ENCODE measurements around the gene MESP2.

Gene MESP2, protein sequence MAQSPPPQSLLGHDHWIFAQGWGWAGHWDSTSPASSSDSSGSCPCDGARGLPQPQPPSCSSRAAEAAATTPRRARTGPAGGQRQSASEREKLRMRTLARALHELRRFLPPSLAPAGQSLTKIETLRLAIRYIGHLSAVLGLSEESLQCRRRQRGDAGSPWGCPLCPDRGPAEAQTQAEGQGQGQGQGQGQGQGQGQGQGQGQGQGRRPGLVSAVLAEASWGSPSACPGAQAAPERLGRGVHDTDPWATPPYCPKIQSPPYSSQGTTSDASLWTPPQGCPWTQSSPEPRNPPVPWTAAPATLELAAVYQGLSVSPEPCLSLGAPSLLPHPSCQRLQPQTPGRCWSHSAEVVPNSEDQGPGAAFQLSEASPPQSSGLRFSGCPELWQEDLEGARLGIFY

DNA sequence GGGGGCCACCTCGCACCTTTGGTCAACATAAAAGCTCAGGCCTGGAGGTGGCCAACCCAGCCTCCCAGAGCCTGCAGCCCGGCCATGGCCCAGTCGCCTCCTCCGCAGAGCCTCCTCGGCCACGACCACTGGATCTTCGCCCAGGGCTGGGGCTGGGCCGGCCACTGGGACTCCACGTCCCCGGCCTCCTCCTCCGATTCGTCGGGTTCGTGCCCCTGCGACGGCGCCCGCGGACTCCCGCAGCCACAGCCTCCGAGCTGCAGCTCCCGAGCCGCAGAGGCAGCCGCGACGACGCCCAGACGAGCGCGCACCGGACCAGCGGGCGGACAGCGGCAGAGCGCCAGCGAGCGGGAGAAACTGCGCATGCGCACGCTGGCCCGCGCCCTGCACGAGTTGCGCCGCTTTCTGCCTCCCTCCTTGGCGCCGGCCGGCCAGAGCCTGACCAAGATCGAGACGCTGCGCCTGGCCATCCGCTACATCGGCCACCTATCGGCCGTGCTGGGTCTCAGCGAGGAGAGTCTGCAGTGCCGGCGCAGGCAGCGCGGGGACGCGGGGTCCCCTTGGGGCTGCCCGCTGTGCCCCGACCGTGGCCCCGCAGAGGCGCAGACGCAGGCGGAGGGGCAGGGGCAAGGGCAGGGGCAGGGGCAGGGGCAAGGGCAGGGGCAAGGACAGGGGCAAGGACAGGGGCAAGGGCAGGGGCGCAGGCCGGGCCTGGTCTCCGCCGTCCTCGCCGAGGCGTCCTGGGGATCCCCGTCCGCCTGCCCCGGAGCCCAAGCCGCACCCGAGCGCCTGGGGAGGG is at the start of gene MESP2:
Gene MESP2, plus strand, starts transcription at position 59 of the 799 bp plus-strand sequence. Its CDS starts 26 bp downstream, at position 85.
- no peak within 1 kb of the TSS; the same call in 1 of the 2 replicates for H3K4me3 ChIP-seq (ENCODE audit: low read length)
- TF ChIP-seq ZNF274 (IDR thresholded peaks at IDR 0.05; ENCODE audit: low read depth, low read length) = no peak

DNA sequence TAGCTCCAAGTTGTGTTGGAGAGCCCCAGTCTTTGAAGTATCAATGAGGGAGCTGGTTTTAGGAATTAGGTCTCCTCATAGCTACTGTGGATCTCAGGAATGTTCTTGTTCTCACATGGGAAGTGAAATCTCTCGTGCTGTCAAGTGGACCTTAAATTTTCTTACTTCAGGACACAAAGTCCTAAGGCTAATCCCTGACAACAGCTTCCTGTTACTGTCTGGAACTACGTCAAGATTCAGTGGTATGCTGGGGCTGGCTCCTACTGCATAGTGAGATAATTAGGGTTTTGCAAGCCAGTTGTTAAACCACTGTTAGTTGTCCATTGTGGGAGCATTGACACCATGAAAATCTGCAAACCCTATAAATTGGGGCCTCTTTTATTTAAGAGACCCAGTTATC is 47.9 kb upstream of the MESP2 start:
- no peak for TF ChIP-seq ZNF274 (IDR thresholded peaks at IDR 0.05; ENCODE audit: low read depth, low read length)

DNA sequence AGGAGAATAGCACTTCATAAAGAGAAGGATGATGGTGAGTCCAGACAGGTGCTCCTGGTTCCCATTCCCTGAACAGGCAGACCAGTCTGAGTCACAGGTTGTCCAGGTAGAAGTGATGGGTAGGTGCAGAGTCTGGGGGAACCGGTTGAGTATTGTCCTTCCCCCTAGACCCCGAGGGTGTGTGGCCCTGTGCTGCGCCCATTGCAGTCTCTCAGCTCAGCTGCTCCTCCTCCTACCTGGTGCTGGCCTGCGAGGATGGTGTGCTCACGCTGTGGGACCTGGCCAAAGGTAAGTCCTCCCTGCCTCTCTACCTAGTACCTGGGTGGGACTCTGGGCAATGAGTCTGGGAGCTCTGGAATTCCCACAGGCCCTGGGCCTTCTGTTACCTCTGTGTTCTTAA is 44.9 kb upstream of the MESP2 start:
- TF ChIP-seq ZNF274 (IDR thresholded peaks at IDR 0.05; ENCODE audit: low read depth, low read length) = no peak
- H3K4me3 ChIP-seq (ENCODE audit: low read length) = no peak overlapping the region

More for the DNA sequence above, 47.9 kb upstream of the MESP2 start:
- no peak overlapping the region for H3K4me3 ChIP-seq (ENCODE audit: low read length)

DNA sequence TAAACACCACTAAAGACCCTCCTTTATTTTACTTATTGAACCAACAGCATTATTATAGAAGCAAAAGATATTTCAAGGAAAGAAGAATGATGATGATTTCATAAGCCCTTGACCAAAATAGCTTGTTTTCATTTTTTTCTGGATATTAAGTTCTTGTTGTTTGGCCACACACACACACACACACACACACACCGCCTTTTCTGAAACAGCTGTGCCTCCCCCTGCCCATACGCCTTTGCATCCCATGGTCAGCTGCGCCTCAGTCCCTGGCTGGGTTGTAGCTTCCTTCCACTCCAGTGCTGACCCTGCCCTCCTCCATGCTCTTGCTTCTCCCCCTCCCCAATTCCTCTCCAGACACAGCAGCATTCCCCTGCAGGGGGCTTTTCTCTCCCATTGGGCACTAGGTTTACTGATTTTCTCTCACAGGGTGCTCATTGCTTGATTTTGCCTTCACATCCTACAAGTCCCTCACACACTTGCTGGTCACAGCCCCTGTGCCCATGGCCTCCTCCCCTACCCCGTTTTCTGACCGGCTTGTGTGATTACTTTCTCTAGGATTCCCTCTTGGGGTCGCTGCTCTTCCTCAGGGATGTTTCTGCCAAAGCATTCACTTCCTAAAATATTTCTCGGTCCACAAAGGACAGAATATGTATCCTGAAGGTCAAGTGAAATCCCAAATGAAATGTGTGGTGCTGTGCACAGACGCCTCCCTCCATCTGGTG is 43.5 kb upstream of the MESP2 start:
- TF ChIP-seq ZNF274 (IDR thresholded peaks at IDR 0.05; ENCODE audit: low read depth, low read length) = no peak

DNA sequence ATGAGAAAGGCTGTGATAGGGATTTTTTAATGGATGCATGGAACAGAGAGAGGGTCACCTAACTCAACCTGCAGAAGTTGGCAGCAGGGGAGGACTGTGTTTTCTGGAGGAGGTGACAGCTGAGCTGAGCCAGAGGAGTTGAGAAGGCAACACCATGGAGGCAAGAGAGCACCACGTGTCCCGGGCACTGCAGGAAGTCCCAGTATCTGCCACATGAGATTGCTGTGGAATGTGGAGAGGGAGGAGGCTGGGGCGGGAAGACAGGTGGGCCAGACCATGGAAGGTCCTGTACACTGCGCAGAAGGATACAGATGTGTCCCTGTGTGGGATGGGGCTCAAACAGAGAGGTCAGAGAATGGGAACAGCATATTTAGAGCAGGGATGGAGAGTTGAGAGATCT is 40.4 kb upstream of the MESP2 start:
- TF ChIP-seq ZNF274 (IDR thresholded peaks at IDR 0.05; ENCODE audit: low read depth, low read length) = no peak
- no peak overlapping the region for H3K4me3 ChIP-seq (ENCODE audit: low read length)

More for the DNA sequence above, 43.5 kb upstream of the MESP2 start:
- no peak overlapping the region for H3K4me3 ChIP-seq (ENCODE audit: low read length)

DNA sequence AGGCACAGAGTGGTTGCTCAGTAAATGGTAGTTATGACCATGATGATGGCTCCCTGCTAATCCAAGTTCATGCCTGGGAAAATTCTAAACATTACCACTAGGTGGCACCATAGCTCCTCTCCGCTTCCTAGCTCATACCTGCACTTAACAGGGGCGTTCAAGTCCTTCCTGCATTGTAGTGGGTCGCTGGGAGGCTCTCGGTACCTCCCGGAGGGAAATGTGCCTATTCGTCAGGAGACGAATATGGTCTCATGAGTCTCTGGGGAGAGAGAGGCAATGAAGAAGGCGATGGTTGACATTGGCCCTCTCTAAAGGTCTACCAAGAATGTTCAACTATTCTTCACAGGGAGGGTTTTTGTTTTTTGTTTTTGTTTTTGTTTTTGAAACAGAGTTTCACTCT is 36.0 kb upstream of the MESP2 start:
- no peak for TF ChIP-seq ZNF274 (IDR thresholded peaks at IDR 0.05; ENCODE audit: low read depth, low read length)
- H3K4me3 ChIP-seq (ENCODE audit: low read length) = no peak overlapping the region

DNA sequence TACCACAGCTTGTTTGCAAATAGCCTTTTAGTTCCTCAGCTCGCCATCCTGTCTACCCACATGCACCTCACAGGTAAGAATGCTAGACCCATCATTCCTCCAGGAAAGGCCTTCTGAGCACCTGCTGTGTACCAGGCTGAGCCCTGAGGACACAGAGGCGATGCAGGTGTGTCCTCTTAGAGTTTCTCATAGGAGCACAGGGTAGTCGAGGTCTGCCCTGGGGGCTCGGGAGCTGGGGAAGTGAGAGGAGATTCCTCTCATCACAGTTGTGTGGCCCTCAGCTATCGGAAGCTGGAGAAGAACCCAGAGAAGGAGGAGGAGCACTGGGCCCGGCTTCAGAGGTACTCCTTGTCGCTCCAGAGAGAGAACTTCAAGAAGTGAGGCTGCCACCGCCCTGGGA is 33.1 kb upstream of the MESP2 start:
- no peak for TF ChIP-seq ZNF274 (IDR thresholded peaks at IDR 0.05; ENCODE audit: low read depth, low read length)
- no peak overlapping the region for H3K4me3 ChIP-seq (ENCODE audit: low read length)

DNA sequence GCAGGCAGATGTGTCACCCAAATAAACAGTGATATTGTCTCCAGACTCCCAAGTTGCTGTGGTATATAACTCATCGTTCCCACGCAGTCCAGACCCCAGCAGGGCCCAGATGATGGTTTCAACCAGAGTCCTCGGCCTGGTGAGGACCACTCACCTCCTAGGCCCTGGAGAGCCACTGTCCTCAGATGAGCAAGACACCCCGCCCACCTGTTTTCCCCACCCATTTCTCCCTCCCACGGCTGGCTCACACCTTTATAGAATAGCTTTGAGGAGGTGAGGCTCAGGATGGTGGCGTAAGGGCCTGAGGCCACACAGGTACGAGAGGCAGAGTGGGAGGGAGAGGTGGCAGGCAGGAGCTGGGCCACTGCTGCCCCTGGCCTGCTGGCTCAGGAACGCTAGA is 32.5 kb upstream of the MESP2 start:
- TF ChIP-seq ZNF274 (IDR thresholded peaks at IDR 0.05; ENCODE audit: low read depth, low read length) = no peak
- H3K4me3 ChIP-seq (ENCODE audit: low read length) = no peak overlapping the region

DNA sequence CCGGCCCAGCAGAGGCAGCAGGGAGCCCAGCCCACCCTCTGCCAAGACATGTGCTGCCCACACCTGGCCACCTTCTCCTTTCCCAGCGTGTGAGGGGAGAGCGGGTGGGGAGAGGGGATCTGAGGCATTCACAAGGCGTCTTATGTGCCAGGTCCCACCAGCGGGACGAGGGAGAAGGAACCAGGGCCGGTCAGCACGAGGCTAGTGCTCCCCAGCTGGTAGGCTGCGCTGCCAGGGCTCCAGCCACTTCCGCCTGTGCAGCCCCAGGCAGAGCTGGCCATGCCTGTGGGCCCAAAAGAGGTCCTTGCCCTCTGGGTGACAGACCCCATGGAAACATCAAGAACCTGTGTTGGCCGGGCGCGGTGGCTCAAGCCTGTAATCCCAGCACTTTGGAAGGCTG is 31.0 kb upstream of the MESP2 start:
- H3K4me3 ChIP-seq (ENCODE audit: low read length) = no peak overlapping the region
- TF ChIP-seq ZNF274 (IDR thresholded peaks at IDR 0.05; ENCODE audit: low read depth, low read length) = no peak

DNA sequence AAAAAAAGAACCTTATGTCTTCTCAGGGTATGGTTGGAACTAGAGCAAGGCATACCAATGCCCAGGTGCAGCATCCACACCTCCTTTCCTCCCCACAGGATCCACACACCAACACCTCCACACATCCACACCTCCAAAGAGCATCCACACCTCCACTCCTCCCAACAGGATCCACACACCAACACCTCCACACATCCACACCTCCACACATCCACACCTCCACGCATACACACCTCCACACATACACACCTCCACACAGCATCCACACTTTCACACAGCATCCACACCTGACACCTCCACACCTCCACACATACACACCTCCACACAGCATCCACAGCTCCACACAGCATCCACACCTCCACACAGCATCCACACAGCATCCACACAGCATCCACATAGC is 30.4 kb upstream of the MESP2 start:
- H3K4me3 ChIP-seq (ENCODE audit: low read length) = no peak overlapping the region

DNA sequence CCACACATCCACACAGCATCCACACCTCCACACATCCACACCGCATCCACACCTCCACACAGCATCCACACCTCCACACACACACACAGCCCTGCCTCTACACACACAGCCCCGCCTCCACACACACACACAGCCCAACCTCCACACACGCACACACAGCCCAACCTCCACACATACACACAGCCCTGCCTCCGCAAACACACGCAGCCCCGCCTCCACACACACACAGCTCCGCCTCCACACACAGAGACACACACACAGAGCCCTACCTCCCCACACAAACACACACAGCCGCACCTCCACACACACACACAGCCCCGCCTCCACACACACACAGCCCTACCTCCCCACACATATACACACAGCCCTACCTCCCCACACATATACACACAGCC is 29.7 kb upstream of the MESP2 start:
- no peak for TF ChIP-seq ZNF274 (IDR thresholded peaks at IDR 0.05; ENCODE audit: low read depth, low read length)

More for the DNA sequence above, 30.4 kb upstream of the MESP2 start:
- no peak for TF ChIP-seq ZNF274 (IDR thresholded peaks at IDR 0.05; ENCODE audit: low read depth, low read length)

DNA sequence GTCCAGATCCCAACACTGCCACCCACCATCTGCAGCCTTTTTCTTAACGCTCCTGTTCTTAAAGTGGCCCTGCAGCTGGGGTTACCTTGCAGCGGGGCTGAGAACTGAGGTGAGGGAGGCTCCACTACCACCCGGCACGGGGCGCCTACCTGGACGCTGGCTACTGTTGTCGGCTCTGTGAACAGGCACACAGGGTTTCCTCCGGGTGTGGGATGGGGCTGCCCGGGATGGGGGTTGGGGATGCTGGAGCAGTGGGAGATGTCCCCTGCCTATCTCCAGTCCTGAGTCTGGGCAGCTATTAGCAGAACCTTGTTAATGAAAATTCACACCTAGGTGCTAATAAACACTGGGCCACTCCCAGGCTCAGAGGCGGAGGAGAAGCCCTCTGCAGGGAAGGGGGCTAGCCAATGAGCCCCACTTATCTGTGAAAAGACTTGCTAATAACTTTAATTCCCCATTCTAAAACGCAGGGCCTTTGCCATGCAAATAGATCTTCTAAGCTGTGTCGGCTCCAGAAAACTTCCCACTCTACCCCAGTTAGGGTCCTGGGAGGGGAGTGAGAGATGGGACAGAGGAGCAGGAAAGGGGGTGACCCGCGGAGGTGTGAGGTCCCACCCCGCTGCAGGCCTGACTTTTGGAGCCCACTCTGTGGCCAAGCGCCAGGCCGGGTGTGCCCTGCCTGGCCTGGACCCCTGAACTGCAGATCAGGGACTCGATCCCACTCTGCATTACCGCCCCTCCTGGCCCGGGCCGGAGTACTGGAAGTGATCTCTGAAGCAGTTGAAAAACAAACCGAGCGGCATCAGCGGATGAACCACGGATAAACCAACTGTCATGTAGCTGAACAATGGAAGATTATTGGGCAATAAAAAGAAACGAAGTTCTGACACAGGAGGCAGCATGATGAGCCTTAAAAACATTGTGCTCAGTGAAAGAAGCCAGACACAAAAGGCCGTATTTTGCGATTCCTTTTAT is 28.1 kb upstream of the MESP2 start:
- no peak overlapping the region for H3K4me3 ChIP-seq (ENCODE audit: low read length)
- TF ChIP-seq ZNF274 (IDR thresholded peaks at IDR 0.05; ENCODE audit: low read depth, low read length) = no peak

More for the DNA sequence above, 29.7 kb upstream of the MESP2 start:
- no peak overlapping the region for H3K4me3 ChIP-seq (ENCODE audit: low read length)

DNA sequence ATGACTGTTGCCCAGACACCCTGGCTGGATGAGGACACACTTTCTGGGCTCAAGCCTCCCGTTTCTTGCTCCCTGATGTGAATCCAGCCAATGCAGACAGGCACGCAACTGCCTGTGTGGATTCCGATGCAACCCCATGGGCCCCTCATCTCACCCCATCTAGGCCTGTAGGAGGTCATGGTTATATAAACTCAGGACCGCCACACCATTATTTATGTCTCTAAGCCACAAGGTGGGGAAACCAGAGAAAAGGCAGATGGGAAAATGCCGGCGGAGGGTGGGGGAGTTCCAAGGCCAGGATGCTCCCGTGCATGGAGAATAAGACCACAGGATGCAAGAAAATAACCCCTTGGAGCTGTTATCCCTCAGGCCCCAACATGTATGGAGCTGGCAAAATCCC is 27.1 kb upstream of the MESP2 start:
- no peak for TF ChIP-seq ZNF274 (IDR thresholded peaks at IDR 0.05; ENCODE audit: low read depth, low read length)
- H3K4me3 ChIP-seq (ENCODE audit: low read length) = no peak overlapping the region

All from GM08714 (cell line).